Loucy (cell line): ENCODE results near the gene RIC3.

ENCODE experiments used
- CTCF ChIP-seq: fragments of 200-600 bp; sonication (generic); conservative IDR thresholded peaks from 2 replicates; pipeline ENCODE4 v1.5.1; 2014; ENCODE audit warnings: mild to moderate bottlenecking, antibody characterized with exemption, low read length
- EZH2phosphoT487 ChIP-seq: fragments of 200-600 bp; IDR thresholded peaks from 2 replicates; pipeline ENCODE4 v1.6.1; 2018; ENCODE audit warnings: antibody characterized with exemption, mild to moderate bottlenecking, moderate library complexity, borderline replicate concordance

DNA sequence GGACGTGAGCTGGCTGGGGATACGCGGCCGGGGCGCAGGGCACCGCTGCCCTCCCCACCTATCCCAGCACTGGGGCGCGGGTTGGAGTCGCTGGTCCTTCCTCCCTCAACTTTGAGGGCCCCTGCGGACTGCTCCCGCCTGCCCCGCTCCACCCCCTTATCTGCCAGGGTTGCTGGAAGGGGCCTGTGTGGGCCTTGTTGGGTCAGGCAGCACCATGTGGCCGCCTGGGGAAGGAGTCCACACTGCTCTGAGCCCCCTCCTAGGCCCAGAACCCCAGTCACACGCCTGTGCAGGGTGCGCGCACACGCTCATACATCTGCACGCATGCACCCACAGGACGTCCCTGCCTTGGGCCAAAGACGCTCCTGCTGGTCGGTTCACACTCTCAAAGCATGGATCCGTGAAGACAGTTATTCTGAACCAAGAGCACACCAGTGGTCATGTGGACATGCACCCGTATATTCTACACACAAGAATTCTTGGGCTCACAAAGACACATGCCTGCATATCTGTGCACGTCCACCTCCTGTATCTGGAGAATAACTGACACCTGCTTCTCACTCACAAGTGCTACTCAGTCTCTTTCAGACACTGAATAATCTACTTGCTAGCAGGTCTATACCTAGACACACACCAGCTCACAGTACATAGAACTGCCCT lies 87.1 kb downstream of the RIC3 start:
- TF ChIP-seq CTCF (no peak), EZH2phosphoT487 (no peak)
